ENCODE data around the gene IRF7.

DNA sequence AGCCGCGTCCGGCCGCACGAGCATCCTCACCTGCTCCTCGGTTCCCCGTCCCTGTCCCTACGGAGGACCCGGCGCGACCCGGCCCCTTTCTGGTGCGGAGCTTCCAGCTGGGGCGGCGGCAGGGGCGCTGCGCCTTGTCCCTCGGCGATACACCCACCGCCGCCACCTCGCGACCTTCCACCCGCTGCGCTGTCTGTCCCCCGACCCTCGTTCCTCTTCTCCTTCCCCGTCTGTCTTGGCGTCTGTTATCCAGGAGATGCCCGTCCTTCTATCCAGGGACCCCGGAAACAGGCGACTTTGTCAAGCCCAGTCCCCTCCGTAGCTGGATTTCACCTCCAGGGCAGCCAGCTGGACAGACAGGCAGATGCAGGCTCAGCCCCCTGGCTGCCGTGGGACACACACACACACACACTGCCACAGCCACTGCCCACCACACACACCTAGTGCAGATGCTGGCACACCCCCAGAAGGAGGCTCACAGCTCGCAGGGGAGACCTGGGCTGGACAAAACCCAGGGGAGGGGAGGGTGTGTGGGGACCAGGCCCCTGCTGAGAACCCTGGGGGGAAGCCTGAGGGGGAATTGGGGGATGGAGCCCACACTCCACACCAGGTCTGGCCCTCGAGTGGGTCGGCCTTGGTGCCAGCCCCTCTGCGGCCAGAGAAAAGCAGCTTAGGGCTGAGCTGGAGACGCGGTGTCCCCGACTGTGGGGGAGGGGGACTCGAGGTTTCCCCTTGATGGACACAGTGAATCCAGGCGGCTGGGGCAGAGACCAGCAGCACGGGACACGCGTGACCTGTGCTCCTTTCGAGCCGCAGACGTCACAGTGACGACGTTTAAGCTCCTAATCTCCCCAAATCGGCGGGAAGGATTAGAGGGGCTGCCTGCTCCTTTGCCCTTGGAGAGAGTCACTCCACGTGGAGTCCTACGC lies 22.1 kb upstream of the IRF7 start:
- TF ChIP-seq, protein P1, sequence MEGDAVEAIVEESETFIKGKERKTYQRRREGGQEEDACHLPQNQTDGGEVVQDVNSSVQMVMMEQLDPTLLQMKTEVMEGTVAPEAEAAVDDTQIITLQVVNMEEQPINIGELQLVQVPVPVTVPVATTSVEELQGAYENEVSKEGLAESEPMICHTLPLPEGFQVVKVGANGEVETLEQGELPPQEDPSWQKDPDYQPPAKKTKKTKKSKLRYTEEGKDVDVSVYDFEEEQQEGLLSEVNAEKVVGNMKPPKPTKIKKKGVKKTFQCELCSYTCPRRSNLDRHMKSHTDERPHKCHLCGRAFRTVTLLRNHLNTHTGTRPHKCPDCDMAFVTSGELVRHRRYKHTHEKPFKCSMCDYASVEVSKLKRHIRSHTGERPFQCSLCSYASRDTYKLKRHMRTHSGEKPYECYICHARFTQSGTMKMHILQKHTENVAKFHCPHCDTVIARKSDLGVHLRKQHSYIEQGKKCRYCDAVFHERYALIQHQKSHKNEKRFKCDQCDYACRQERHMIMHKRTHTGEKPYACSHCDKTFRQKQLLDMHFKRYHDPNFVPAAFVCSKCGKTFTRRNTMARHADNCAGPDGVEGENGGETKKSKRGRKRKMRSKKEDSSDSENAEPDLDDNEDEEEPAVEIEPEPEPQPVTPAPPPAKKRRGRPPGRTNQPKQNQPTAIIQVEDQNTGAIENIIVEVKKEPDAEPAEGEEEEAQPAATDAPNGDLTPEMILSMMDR (IDR thresholded peaks at IDR 0.05), result no peak
- no peak for TF ChIP-seq POLR2A (IDR thresholded peaks at IDR 0.05)

Data from lower leg skin (tissue), 3 donors.